Tibial nerve (tissue), 3 donors: ENCODE data around the gene INTS2.

Experiments used
- CTCF ChIP-seq, 5 experiments: fragments of 200-600 bp in 3 of 5; fragments of 450-650 bp in 2 of 5; sonication (generic) in 3 of 5; IDR thresholded peaks; one replicate each; pipeline ENCODE4 v1.5.1; 2016 to 2019; ENCODE audit warnings: antibody characterized with exemption in 5 of 5, mild to moderate bottlenecking in 3 of 5, moderate library complexity in 2 of 5
- POLR2A ChIP-seq, 2 donors: fragments of 450-650 bp; IDR thresholded peaks; one replicate each; pipeline ENCODE4 v1.6.1; 2017; ENCODE audit warnings: antibody characterized with exemption in 2 of 2, mild to moderate bottlenecking in 2 of 2, moderate library complexity in 2 of 2

DNA sequence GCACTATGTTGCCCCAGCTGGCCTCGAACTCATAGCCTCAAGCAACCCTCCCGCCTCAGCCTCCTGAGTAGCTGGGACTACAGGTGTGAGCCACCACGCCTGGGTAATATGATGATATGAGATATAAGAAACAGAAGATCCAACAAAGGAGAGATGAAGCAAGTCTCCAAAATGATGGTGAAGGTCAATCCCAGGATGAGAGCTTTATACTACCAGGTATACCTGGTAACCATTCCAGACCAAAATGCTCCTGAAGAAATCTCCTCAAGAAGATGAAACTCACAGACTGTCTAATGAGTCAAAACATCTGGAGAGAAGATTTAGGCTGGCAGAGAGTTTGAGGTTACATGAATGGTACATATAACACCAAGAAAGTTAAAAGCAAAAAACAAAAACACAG is 24.5 kb downstream of the INTS2 start:
- TF ChIP-seq POLR2A (IDR thresholded peaks at IDR 0.05) (no peak), CTCF (IDR thresholded peaks at IDR 0.05) (no peak)
